ENCODE data around the gene PPIF.
A peak's percentile ranks its signal among the peaks of the same experiment; 100 is the strongest.

Gene PPIF

DNA sequence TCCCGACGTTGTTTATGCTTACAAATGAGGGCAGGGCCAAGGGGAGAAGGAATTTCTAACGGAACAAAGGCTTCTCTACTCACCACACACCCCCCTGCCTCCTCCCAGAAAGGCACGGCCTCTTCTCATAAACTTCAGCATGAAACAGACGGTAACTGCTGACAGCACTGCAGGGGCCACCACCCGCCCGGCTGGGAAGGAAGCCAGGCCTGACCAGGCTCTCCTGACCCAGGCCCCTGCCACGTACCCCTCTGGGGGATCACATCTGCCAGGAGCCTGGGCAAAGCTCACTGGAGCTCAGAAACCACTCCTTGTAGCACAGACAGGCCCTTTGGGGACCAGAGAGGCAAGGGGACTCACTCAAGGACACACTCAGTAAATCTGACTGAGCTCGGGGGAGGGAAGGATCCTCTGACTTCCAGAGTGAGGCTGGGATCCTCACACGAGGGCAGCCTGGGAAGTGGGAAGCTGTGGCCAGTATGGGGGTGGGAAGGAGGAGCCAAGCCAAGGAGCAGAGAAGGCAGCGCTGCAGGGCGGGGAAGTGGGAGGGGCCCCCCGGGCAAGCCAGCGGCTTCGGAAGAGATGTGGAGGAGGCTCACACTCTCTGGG lies 52.1 kb downstream of the PPIF start:
- DNase-seq (ENCODE audit: low read depth in 4 of 4, low spot score in 1 of 4) = no peak

DNA sequence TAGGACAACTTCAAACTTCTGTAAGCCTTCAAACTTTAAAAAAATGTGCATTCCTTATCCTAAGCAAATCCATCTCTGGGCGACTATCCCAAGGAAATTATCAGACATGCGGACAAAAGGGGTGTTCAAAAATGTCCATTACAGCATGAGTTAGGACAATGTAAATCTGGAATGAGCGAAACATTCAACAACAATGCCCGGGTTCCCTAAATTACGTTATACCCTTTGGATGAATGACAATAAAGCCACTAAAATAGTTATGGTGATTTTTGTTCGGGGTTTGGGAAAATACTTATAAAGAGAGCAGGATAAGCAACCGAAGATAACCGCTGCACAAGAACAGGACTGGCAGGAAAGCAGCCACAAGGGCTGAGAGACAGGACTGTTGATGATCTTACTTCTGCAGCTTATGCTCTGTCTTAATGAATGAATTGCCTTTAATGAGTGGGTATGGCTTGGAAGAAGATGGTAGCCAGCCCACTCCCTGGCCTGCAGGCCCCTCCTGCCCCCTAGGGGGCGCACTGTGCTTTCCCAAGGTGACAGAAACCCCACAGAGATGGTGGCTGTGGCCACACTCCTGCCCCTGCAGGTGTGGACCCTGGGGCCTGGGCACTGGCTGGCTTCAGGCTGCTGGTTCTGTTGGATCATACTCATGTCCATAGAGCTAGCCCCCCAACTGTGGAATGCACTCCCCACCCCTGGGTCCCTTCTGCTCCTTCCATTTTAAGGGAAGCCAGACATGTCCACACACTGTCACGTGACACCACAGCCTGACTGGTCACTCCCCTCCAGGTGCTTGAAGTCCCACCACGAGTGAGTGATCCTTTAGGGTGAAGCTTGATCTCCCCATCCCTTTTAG lies 53.1 kb downstream of the PPIF start:
- peak in 2 of 4 experiments; percentile 15 to 46 for DNase-seq (ENCODE audit: low read depth in 4 of 4, low spot score in 1 of 4)

DNA sequence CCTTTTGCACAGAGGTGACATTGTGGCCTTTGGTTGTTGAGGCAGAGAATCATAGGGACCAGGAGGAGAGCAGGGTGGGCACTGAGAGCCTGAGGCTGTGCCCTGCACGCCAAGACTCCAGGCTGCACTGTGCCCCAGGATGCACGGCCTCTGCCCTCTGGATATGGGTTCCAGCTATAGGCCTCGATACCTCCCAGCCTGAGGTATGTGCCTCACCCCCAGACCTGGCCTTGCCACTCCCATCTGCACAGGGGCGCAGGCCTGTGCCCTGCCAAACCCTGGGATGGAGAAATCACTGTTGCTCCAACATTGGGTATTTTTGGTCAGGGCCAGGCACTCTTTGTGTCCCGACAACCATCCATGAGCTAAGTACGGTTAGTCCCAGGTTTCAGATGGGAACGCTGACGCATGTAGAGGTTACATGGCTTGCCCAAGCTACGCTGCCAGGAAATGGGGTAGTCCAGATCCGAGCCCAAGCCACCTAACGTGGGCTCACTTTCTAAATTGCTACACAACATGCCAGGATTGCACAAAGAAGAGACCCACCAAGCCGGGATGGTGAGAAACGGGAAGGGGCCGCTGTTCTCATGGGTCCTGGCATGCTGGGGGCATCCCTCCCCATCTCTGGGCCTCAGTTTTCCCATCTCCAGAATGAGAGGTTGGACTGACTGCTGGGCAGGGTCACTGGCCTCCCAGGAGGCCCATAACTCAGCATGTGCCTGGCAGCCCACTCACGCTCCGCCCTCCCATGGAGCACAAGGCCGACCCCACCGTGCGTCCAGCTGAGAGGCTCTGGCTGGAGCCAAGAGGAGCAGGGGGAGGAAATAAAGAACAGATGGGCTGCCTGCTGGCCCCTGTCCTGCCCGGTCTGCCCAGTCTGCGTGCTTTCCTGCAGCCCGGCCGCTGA lies 54.0 kb downstream of the PPIF start:
- DNase-seq (ENCODE audit: low read depth in 4 of 4, low spot score in 1 of 4) = no peak

DNA sequence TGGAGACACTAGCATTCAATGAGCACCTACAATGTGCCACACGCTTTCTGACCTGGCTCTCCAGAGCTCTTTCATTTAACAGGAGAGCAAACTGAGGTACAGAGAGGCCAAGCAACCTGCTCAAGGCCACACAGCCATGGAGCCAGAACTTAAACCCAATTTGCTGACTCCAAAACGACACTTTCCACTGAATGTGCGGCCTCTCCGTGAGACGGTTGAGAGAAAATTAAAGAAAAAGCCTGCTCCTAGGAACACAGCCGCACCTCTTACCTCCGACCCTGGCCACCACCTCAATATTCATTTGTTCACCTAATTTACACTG lies 55.3 kb downstream of the PPIF start:
- DNase-seq (ENCODE audit: low read depth in 4 of 4, low spot score in 1 of 4) = no peak

DNA sequence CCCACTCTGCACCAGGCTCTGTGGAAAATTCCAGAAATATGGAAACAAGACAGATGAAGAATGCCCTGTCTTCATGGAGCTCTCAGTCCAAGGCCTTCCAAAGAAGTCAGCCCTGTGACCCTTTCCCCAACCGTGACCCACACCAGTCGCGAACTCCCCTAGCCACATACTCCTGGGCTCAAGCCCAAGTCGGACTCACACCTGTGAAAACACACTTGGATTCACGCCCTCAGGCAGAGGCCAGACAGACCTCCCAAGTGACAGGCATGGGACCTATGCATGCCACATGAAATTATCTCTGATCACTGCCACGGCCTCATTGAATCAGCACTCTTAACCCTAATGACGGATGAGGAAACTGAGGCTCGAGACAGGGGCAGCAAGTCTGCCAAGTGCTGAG lies 55.7 kb downstream of the PPIF start:
- DNase-seq (ENCODE audit: low read depth in 4 of 4, low spot score in 1 of 4) = no peak

DNA sequence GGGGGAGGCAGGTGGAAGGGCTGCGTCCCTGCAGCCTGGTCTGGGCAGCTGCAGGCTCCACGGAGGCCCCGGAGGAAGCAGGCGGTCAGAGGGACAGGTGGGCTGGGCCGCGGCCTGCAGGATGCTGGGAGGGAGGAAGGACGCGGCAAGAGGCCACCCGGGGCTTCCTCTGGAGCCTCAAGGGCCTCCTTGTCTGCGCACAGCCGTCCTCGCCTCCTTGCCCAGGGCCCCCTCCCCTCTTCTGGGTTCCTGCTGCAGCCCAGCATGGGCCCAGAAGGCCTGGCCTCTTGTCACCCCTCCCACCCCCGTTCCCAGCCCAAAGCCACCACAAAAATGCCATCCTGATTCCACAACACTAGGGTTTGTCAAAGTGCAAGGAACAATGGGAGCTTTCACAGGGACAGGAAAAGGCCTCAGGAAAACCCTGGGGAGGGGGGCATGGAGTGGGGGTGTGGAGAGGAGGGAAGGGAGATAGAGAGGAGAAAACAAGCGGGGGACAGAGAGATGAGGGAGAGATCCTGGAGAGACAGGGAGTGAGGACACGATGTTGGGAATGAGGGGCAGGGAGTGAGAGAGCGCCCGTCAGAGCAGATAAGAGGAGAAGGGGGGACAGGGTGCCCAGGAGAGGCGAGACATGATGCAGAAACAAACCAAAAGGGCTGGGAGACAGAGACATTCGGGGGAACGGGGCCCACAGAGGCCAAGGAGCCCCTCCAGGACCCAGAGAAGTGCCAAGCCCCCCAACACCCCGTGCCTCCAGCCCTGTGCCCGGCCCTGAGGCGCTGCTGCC lies 56.4 kb downstream of the PPIF start:
- no peak for DNase-seq (ENCODE audit: low read depth in 4 of 4, low spot score in 1 of 4)

DNA sequence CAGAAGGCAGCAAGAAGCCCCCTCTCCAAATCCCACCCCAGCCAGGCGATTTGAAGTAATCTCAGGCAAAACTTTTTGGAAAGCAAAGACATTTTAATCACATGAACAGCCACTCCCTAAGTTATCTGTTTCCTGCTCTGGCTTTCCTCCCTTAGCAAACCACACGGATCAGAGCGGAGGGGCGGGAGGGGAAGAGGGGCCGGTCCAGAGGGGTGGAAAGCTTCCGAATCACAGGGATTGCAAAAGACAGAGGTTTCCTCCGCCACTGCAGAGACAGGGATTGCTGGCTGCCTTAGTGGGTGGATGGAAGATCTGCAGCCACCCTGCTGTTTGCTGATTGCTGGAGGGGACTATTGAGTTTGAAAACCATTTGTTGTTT lies 57.0 kb downstream of the PPIF start:
- DNase-seq (ENCODE audit: low read depth in 4 of 4, low spot score in 1 of 4) = no peak

DNA sequence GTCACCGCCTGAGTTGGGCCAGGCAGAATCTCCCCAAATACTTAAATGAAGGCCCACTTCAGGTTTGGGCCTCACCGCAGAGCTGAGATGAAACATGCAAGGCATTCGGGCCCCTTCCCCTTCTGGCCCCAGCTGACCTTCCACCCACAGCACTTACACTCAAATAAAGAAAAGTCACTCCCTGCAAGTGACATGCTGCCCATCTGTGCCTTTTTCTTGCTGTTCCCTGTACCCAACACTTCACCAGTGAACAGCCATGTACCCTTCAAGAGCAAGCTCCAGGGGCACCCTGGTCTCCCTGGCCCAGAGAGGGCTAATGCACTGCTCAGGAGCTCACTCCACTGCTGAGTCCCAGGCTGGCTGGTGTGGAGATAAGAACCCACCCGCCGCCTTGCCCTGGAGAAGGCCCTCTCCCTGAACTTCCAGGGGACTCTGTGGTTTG lies 57.4 kb downstream of the PPIF start:
- no peak for DNase-seq (ENCODE audit: low read depth in 4 of 4, low spot score in 1 of 4)

Measured in stimulated activated CD4-positive, alpha-beta T cell treated with anti-CD3 and anti-CD28 coated beads, Interleukin-1b, Interleukin-23, amount 100 ng/mL, for 24 hours (primary cell).